IMR-90 (cell line): Measurements from ENCODE around the gene KIF1A. TPM values are rescaled to one million over a fixed set of nuclear protein-coding genes. Genes with fewer than 3 reads are reported as not detected.

Source experiments
- ATAC-seq: fragments of 200-7000 bp; cut with Tn5 transposase; 2 replicates; pipeline ENCODE4 v1.9.1; 2020; ENCODE audit warnings: low read depth, mild to moderate bottlenecking, moderate library complexity
- BruUV-seq: library from RNA; stranded (reverse); fragments of 400-500 nt; replicated peaks from 2 replicates; lab custom pipeline; 2021; lab: Mats Ljungman, UMichigan
- CTCF ChIA-PET: fragments of 300-600 bp; formaldehyde crosslinking; extraction: SDS; loops from one replicate; lab custom pipeline; 2021; ENCODE audit warnings: antibody characterized with exemption; lab: Yijun Ruan, JAX
- POLR2A ChIA-PET: fragments of 300-600 bp; sonication (Branson Sonifier 250); formaldehyde crosslinking; loops from one replicate; lab custom pipeline; 2022; ENCODE audit warnings: antibody characterized with exemption; ENCODE audit not compliant: unreplicated experiment; lab: Charles Lee
- DNase-seq: peaks from one replicate; pipeline ENCODE4 v3.0.0; 2013
- H2AFZ ChIP-seq: replicated peaks from 2 replicates; pipeline ENCODE3; 2013; ENCODE audit warnings: low read length, mild to moderate bottlenecking; ENCODE audit not compliant: poor library complexity
- H2AK5ac ChIP-seq: 2 replicates; pipeline ENCODE4 v1.6.1; 2013; ENCODE audit warnings: low read depth, low read length, inconsistent platforms
- H2AK9ac ChIP-seq: replicated peaks from 2 replicates; pipeline ENCODE3; 2013; ENCODE audit warnings: mild to moderate bottlenecking, low read depth, low read length, moderate library complexity; ENCODE audit not compliant: poor library complexity
- H2BK120ac ChIP-seq: 2 replicates; pipeline ENCODE4 v1.6.1; 2013; ENCODE audit warnings: low read depth, low read length, inconsistent platforms
- H2BK15ac ChIP-seq: 3 replicates; pipeline ENCODE4 v1.6.1; 2013; ENCODE audit warnings: low read depth, low read length, inconsistent platforms
- H2BK20ac ChIP-seq: 2 replicates; pipeline ENCODE4 v1.6.1; 2013; ENCODE audit warnings: low read depth, mild to moderate bottlenecking, inconsistent platforms, low read length, moderate library complexity
- H2BK5ac ChIP-seq: 2 replicates; pipeline ENCODE4 v1.6.1; 2013; ENCODE audit warnings: mild to moderate bottlenecking, low read depth, low read length, inconsistent platforms; ENCODE audit not compliant: poor library complexity, severe bottlenecking
- H3K14ac ChIP-seq: replicated peaks from 2 replicates; pipeline ENCODE4 v1.6.1; 2013; ENCODE audit warnings: low read depth, low read length, inconsistent platforms
- H3K18ac ChIP-seq: 2 replicates; pipeline ENCODE4 v1.6.1; 2013; ENCODE audit warnings: low read depth, low read length, control low read depth
- H3K23ac ChIP-seq: 2 replicates; pipeline ENCODE4 v1.6.1; 2013; ENCODE audit warnings: low read depth, low read length, inconsistent platforms
- H3K27ac ChIP-seq: 2 replicates; pipeline ENCODE4 v1.5.1; 2013; ENCODE audit warnings: mild to moderate bottlenecking, control low read depth, low read length; ENCODE audit not compliant: insufficient read depth
- H3K27me3 ChIP-seq: 2 replicates; pipeline ENCODE4 v1.6.1; 2013; ENCODE audit warnings: low read length; ENCODE audit not compliant: control insufficient read depth, insufficient read depth
- H3K36me3 ChIP-seq: 2 replicates; pipeline ENCODE4 v1.6.1; 2013; ENCODE audit warnings: low read length, mixed read lengths; ENCODE audit not compliant: control insufficient read depth, insufficient read depth
- H3K4ac ChIP-seq: 2 replicates; pipeline ENCODE4 v1.6.1; 2013; ENCODE audit warnings: low read depth, low read length, inconsistent platforms
- H3K4me1 ChIP-seq: 2 replicates; pipeline ENCODE4 v1.6.1; 2013; ENCODE audit warnings: low read length, mixed read lengths; ENCODE audit not compliant: control insufficient read depth, insufficient read depth
- H3K4me2 ChIP-seq: 2 replicates; pipeline ENCODE4 v1.6.1; 2013; ENCODE audit warnings: low read depth, mild to moderate bottlenecking, control low read depth, low read length, moderate library complexity
- H3K4me3 ChIP-seq: 2 replicates; pipeline ENCODE4 v1.5.1; 2013; ENCODE audit warnings: low read depth, mild to moderate bottlenecking, control low read depth, low read length, moderate library complexity; ENCODE audit not compliant: insufficient read depth
- H3K56ac ChIP-seq: 2 replicates; pipeline ENCODE4 v1.6.1; 2013; ENCODE audit warnings: low read length, inconsistent platforms; ENCODE audit not compliant: insufficient read depth; ENCODE audit errors: extremely low read depth
- H3K79me1 ChIP-seq, 2 experiments: 2 replicates each; pipeline ENCODE4 v1.6.1; 2013; ENCODE audit warnings: low read length in 2 of 2, inconsistent platforms in 1 of 2, low read depth in 1 of 2
- H3K9ac ChIP-seq: 2 replicates; pipeline ENCODE4 v1.6.1; 2013; ENCODE audit warnings: low read depth, low read length, control low read depth
- H3K9me1 ChIP-seq: 2 replicates; pipeline ENCODE4 v1.6.1; 2013; ENCODE audit warnings: low read length, inconsistent platforms; ENCODE audit not compliant: insufficient read depth
- H3K9me3 ChIP-seq: 2 replicates; pipeline ENCODE4 v1.6.1; 2013; ENCODE audit warnings: low read length; ENCODE audit not compliant: control insufficient read depth, insufficient read depth
- H4K20me1 ChIP-seq: 2 replicates; pipeline ENCODE4 v1.6.1; 2013; ENCODE audit warnings: low read length, inconsistent platforms; ENCODE audit not compliant: insufficient read depth
- H4K5ac ChIP-seq: 2 replicates; pipeline ENCODE4 v1.6.1; 2013; ENCODE audit warnings: mild to moderate bottlenecking, low read depth, low read length, control low read depth
- H4K8ac ChIP-seq, 2 experiments: 2 replicates each; pipeline ENCODE4 v1.6.1; 2013; ENCODE audit warnings: low read depth in 2 of 2, low read length in 2 of 2, control low read depth in 1 of 2, inconsistent platforms in 1 of 2
- H4K91ac ChIP-seq: 2 replicates; pipeline ENCODE4 v1.6.1; 2013; ENCODE audit warnings: low read depth, low read length, inconsistent platforms; ENCODE audit not compliant: insufficient read depth
- BHLHE40 ChIP-seq: fragments of 150-350 bp; IDR thresholded peaks from 2 replicates; pipeline ENCODE4 v1.6.1; 2016; ENCODE audit warnings: mild to moderate bottlenecking, low read depth, low read length
- MXI1 ChIP-seq: IDR thresholded peaks from 2 replicates; pipeline ENCODE4 v1.6.1; 2012; ENCODE audit warnings: low read depth, mild to moderate bottlenecking, low read length, moderate library complexity, borderline replicate concordance
- WGBS, 2 experiments: methylation state at CpG; one replicate each; pipeline versions ENCODE4 v1.1.5 to v1.1.7; 2013; ENCODE audit warnings: missing lambda C conversion rate in 2 of 2; ENCODE audit not compliant: insufficient read length in 1 of 2; ENCODE audit errors: extremely low coverage in 2 of 2; 5-methylcytosine and 5-hydroxymethylcytosine counted together
- dilution Hi-C: fragments of 300-500 bp; cut with HindIII; formaldehyde crosslinking; loops from one replicate; pipeline ENCODE4 v1.14.3; 2018; ENCODE audit warnings: low sequenced_read_pairs; ENCODE audit not compliant: unreplicated experiment
- in situ Hi-C: fragments of 300-500 bp; cut with MboI; formaldehyde crosslinking; loops from 3 replicates; pipeline ENCODE4 v1.14.3; 2019; ENCODE audit warnings: low sequenced_read_pairs, inconsistent platforms, mixed read lengths
- intact Hi-C: fragments of 100-400 bp; cut with micrococcal nuclease; formaldehyde crosslinking; loops from 2 replicates; pipeline ENCODE4 v1.10.0; 2022
- polyA plus RNA-seq, 3 experiments: library from polyadenylated mRNA; depleted of rRNA; stranded (reverse); fragments of >200 nt; gene quantifications; 2 replicates each; pipeline ENCODE4 v1.2.3, GENCODE V29; 2012; ENCODE audit warnings: low replicate concordance in 1 of 3
- total RNA-seq: library from RNA; depleted of rRNA; stranded (reverse); fragments of >200 nt; gene quantifications from 2 replicates; pipeline ENCODE4 v1.2.3, GENCODE V29; 2012

The KIF1A gene
- total and polyA plus RNA-seq, 2 of the 4 experiments (the other 2 are of a cell fraction) = under 0.01 TPM; not detected in 1

DNA sequence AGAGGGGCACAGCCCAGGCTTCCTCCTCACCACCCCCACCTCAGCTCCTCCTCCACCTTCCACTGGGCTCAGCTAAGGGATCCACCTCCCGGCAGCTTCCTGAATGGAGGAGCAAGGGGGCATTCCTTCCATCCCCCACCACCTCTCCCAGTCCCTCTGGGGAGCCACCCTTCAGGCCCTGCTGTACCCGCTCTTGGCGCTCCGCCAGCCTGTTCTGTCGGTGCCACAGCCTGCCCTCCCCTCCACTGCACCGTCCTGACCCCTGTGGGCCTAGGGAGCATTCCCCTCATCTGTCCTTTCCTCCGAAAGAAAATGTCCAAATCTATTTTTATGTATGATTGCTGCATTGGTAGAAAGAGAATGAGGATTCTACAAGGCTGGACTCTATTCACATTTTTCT is 59.9 kb downstream of the KIF1A start:
- dilution Hi-C loops (no loop called here), in situ Hi-C loops (no loop called here), intact Hi-C loops (no loop called here)
- Histone ChIP-seq H3K27ac (no peak overlapping the region), H3K23ac (no peak overlapping the region), H2AFZ (no peak overlapping the region), H2BK20ac (no peak overlapping the region), H3K4me3 (no peak overlapping the region), H4K8ac (no peak overlapping the region), H3K9me3 (no peaks in the 10 kb centered on the region), H2BK120ac (no peak overlapping the region), H2BK5ac (no peak overlapping the region), H3K36me3 (no peaks in the 10 kb centered on the region), H4K91ac (no peak overlapping the region), H2AK5ac (no peak overlapping the region), H3K56ac (no peak overlapping the region), H3K4me1 (no peaks in the 10 kb centered on the region), H3K79me1 (no peaks in the 10 kb centered on the region), H3K18ac (no peak overlapping the region), H3K4me2 (no peak overlapping the region), H2BK15ac (no peak overlapping the region), H3K4ac (no peak overlapping the region), H3K27me3 (peaks cover 7% of the 10 kb centered on the region; the same call in 1 of the 2 replicates), H3K14ac (no peak overlapping the region), H3K9ac (no peak overlapping the region), H4K5ac (no peak overlapping the region), H4K20me1 (no peaks in the 10 kb centered on the region; the same call in 1 of the 2 replicates), H2AK9ac (no peak overlapping the region), H3K9me1 (no peaks in the 10 kb centered on the region)
- DNase-seq (no peak), ATAC-seq (no peak)
- TF ChIP-seq MXI1 (no peak), BHLHE40 (no peak)
- ChIA-PET CTCF (no interaction called here), POLR2A (no interaction called here)
- no TSS peak for BruUV-seq
- no CpG with 5 or more reads among the region's 7 CpGs for WGBS, 2 experiments
